ENCODE data around the gene CDS2.

CDS2 gene

DNA sequence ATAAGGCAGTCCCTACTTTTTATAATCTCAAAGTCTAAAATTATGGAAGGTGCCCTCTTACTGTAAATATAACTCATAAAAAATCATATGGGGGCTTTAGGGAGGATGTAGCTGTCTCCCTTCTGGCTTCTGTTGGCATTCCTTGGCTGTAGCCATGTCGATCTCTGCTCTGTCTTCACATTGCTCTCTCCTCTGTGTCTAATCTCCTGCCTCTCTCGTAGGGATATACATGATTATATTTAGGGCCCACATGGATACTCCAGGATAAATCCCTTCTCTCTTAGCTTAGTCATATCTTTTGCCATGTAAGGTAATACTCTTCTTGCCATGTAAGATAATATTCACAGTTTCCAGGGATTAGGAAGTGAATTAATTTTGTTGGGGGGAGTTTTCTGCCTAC is 28.6 kb downstream of the CDS2 start:
- Mint-ChIP-seq H3K4me3 (no peak overlapping the region), H3K9me3 (no peaks in the 10 kb centered on the region), H3K4me1 (peaks cover 56% of the 10 kb centered on the region), H3K27ac (peak overlapping the region; percentile 67), H3K36me3 (peaks cover 5% of the 10 kb centered on the region)
- DNase-seq (ENCODE audit: low spot score in 2 of 2) (no peak), ATAC-seq (no peak)

- H3K36me3 Mint-ChIP-seq: peaks cover 5% of the 10 kb centered on the region
- ATAC-seq: no peak
- peak overlapping the region; percentile 67 for H3K27ac Mint-ChIP-seq
- no peaks in the 10 kb centered on the region for H3K9me3 Mint-ChIP-seq
- peaks cover 61% of the 10 kb centered on the region for H3K4me1 Mint-ChIP-seq
- DNase-seq (ENCODE audit: low spot score in 2 of 2): no peak
- H3K4me3 Mint-ChIP-seq: no peak overlapping the region
Observed at GRCh38 chr20:5156675-5157448, 30.1 kb downstream of the CDS2 start.

DNA sequence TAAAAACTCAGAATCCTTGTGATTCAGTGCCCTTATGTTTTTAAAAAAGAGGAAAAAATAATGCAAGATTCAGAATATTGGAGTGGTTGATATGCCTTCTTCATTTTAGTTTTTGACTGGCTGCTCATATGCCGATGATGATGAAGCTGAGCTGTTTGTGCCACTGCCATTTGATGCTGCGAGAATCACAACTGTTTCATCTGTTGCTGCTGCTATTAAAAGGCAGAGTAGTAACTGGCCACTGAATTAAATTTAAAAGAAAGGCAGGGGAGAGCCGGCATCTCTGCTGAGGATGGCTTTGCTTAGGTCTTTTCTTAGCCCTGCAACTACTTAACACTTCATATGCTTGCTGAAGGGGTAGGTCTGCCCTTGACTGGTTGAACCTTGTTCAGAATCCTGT is 33.1 kb downstream of the CDS2 start:
- DNase-seq (ENCODE audit: low spot score in 2 of 2): no peak
- H3K9me3 Mint-ChIP-seq: no peaks in the 10 kb centered on the region
- no peak overlapping the region for H3K27ac Mint-ChIP-seq
- no peak overlapping the region for H3K4me3 Mint-ChIP-seq
- H3K36me3 Mint-ChIP-seq: peaks cover 5% of the 10 kb centered on the region
- peaks cover 55% of the 10 kb centered on the region for H3K4me1 Mint-ChIP-seq
- no peak for ATAC-seq

- H3K4me1 Mint-ChIP-seq: peaks cover 56% of the 10 kb centered on the region
Observed at GRCh38 chr20:5160882-5161281, 34.1 kb downstream of the CDS2 start.

DNA sequence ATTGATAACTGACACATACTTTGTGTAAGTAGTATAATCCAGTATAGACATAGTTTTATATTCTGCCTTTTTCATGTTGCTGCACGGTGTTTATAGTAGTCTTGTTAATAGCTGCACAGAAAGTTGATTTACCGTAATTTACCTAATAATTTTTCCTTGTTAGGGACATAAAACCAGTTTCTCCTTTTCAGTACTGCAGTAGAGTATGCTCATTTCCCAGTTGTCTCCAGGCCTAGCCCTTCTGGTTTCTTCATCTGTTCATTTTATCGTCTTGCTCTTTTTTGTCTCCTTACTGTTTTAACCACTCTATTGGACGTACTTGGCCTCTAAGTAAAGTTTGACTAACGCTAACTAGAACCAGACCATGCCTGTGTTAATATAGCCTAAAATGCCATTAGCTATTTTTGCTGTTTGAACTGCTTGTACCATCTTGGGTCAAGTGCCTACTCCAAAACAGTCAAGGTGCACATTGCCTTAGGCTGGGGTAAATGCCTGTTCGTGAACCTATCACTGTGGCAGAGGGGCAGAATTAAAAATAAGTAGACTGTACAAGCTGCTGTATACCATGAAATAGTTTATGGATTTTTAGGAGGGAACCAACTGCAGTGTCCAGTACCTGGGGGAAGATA is 34.8 kb downstream of the CDS2 start:
- H3K36me3 Mint-ChIP-seq: peaks cover 5% of the 10 kb centered on the region
- no peak overlapping the region for H3K4me3 Mint-ChIP-seq
- DNase-seq (ENCODE audit: low spot score in 2 of 2) (no peak), ATAC-seq (no peak)
- peaks cover 56% of the 10 kb centered on the region for H3K4me1 Mint-ChIP-seq
- no peaks in the 10 kb centered on the region for H3K9me3 Mint-ChIP-seq
- no peak overlapping the region for H3K27ac Mint-ChIP-seq

More at GRCh38 chr20:5160882-5161281, 34.1 kb downstream of the CDS2 start:
- H3K4me3 Mint-ChIP-seq: no peak overlapping the region
- no peak for ATAC-seq
- peak overlapping the region; percentile 11 for H3K27ac Mint-ChIP-seq
- DNase-seq (ENCODE audit: low spot score in 2 of 2): no peak
- H3K36me3 Mint-ChIP-seq: peaks cover 5% of the 10 kb centered on the region
- no peaks in the 10 kb centered on the region for H3K9me3 Mint-ChIP-seq

- H3K9me3 Mint-ChIP-seq: no peaks in the 10 kb centered on the region
- no peaks in the 10 kb centered on the region for H3K36me3 Mint-ChIP-seq
- peak overlapping the region; percentile 11 for H3K27ac Mint-ChIP-seq
- H3K4me1 Mint-ChIP-seq: peaks cover 72% of the 10 kb centered on the region
- no peak overlapping the region for H3K4me3 Mint-ChIP-seq
- ATAC-seq (no peak), DNase-seq (ENCODE audit: low spot score in 2 of 2) (no peak)
Observed at GRCh38 chr20:5164645-5165625, 38.1 kb downstream of the CDS2 start.

DNA sequence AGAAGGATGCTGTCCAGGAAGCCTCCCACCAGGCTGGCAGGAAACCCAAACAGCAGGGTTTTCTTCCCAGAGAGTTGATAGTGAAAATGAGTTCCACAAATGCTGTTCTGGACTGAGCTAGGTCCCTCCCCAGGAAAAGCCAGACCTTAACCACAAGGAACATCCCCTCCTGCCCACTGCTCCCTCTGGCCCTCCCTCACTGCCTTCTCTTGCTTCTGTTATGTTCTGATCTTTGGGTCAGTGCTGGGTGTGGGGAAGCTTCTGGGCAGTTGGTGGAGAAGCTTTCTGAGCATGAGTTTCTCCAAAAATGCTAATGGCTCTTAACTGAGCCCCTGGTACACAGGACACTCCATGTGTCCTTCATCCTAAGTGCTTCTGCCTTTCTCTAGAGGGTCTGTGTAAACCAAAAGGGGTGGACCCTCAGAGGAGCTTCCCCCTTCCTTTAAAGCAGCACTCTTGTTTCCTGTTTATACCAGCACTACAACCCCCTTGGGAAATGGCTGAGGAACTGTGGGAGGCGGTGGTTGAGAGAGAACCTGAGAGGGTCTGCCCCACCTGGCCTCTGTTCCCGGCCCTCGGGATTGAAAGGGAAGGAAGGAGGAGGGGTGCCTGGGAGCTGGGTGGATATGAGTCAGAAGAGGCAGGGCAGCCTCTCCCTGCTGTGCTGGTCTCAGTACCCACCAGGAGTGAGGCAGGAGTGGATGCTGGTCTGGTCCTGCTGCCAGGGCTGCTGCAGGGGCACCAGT is 42.0 kb downstream of the CDS2 start:
- no peak for DNase-seq (ENCODE audit: low spot score in 2 of 2)
- H3K4me3 Mint-ChIP-seq: no peak overlapping the region
- peak; percentile 41 for ATAC-seq
- H3K36me3 Mint-ChIP-seq: peaks cover 16% of the 10 kb centered on the region
- no peaks in the 10 kb centered on the region for H3K9me3 Mint-ChIP-seq
- peak overlapping the region; percentile 92 for H3K27ac Mint-ChIP-seq
- H3K4me1 Mint-ChIP-seq: peaks cover 84% of the 10 kb centered on the region

DNA sequence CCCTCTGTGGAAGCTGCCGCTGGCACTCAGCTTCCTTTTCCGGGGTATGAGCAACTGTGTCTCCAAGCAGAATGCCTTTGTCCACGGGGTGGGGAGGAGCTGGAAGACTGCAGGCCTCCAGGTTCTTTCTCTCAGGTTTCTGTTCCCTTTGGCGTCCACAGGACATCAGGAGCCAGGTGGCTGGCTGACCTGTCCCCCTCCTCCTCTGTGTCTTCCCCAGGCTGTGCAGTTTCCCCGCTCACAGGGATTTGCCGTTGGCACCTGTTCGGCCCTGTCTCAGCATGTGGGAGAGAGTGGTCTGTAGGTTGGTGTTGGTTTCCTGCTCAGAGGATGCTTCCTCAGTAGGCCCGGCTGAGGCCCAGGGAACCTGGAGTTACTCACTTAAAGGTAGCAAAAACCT is 43.5 kb downstream of the CDS2 start:
- peaks cover 31% of the 10 kb centered on the region for H3K36me3 Mint-ChIP-seq
- peak overlapping the region; percentile 92 for H3K27ac Mint-ChIP-seq
- no peaks in the 10 kb centered on the region for H3K9me3 Mint-ChIP-seq
- H3K4me3 Mint-ChIP-seq: no peak overlapping the region
- peaks cover 71% of the 10 kb centered on the region for H3K4me1 Mint-ChIP-seq
- ATAC-seq (no peak), DNase-seq (ENCODE audit: low spot score in 2 of 2) (no peak)

DNA sequence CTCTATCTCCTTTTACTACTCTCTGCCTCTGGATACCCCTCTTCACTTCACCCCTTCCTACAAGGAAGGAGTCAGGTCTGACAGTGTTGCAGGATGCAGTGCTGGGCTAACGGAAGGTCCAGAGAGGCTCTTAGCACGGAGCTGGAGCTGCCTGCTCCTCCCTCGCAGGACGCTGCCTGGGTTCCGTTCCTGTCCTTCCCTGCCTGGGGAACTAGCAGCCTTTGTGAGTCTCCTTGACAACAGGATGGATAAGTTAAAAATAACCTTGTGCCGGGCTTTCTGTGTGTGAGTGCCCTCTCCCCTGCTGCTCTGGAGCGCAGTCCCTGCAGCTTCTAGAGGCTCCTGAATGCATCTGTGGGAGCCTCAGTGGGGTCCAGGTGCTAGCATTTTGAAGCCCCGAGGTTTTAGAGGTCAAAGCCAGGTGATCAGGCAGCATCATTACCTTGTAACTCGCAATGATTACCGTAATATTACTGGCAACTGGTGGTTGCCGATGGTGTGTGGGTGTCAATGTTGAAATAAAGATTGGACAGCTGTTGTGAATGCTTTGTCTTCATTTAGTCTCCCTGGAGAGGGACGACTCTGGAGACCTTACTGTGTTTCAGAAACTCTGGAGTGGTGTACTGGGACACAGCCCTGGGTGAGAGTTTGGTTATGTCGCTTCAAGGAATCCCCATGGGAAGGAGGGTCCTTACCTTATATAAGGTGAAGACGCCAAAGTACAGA is 44.4 kb downstream of the CDS2 start:
- peaks cover 62% of the 10 kb centered on the region for H3K4me1 Mint-ChIP-seq
- H3K27ac Mint-ChIP-seq: peak overlapping the region; percentile 92
- peaks cover 40% of the 10 kb centered on the region for H3K36me3 Mint-ChIP-seq
- no peak for ATAC-seq
- no peak for DNase-seq (ENCODE audit: low spot score in 2 of 2)
- H3K4me3 Mint-ChIP-seq: no peak overlapping the region
- no peaks in the 10 kb centered on the region for H3K9me3 Mint-ChIP-seq

GRCh38 chr20:5171790-5172164 is 45.0 kb downstream of the CDS2 start:
- DNase-seq (ENCODE audit: low spot score in 2 of 2) (no peak), ATAC-seq (peak; percentile 48)
- peaks cover 57% of the 10 kb centered on the region for H3K4me1 Mint-ChIP-seq
- peaks cover 45% of the 10 kb centered on the region for H3K36me3 Mint-ChIP-seq
- H3K27ac Mint-ChIP-seq: peak overlapping the region; percentile 57
- H3K9me3 Mint-ChIP-seq: no peaks in the 10 kb centered on the region
- no peak overlapping the region for H3K4me3 Mint-ChIP-seq

GRCh38 chr20:5172167-5172601 is 45.4 kb downstream of the CDS2 start:
- Mint-ChIP-seq H3K27ac (peak overlapping the region; percentile 57), H3K9me3 (no peaks in the 10 kb centered on the region), H3K4me3 (no peak overlapping the region), H3K4me1 (peaks cover 53% of the 10 kb centered on the region), H3K36me3 (peaks cover 47% of the 10 kb centered on the region)
- DNase-seq (ENCODE audit: low spot score in 2 of 2) (no peak), ATAC-seq (peak; percentile 74)

GRCh38 chr20:5172903-5173463 is 46.2 kb downstream of the CDS2 start:
- H3K4me1 Mint-ChIP-seq: peaks cover 47% of the 10 kb centered on the region
- no peak for ATAC-seq

GRCh38 chr20:5173751-5174150 is 46.9 kb downstream of the CDS2 start:
- H3K9me3 Mint-ChIP-seq: no peaks in the 10 kb centered on the region
- H3K4me3 Mint-ChIP-seq: no peak overlapping the region
- peaks cover 61% of the 10 kb centered on the region for H3K36me3 Mint-ChIP-seq
- ATAC-seq (no peak), DNase-seq (ENCODE audit: low spot score in 2 of 2) (no peak)
- peak overlapping the region; percentile 57 for H3K27ac Mint-ChIP-seq
- H3K4me1 Mint-ChIP-seq: peaks cover 43% of the 10 kb centered on the region

More at GRCh38 chr20:5172903-5173463, 46.2 kb downstream of the CDS2 start:
- Mint-ChIP-seq H3K27ac (peak overlapping the region; percentile 57), H3K9me3 (no peaks in the 10 kb centered on the region), H3K4me3 (no peak overlapping the region), H3K36me3 (peaks cover 53% of the 10 kb centered on the region)
- DNase-seq (ENCODE audit: low spot score in 2 of 2): no peak

DNA sequence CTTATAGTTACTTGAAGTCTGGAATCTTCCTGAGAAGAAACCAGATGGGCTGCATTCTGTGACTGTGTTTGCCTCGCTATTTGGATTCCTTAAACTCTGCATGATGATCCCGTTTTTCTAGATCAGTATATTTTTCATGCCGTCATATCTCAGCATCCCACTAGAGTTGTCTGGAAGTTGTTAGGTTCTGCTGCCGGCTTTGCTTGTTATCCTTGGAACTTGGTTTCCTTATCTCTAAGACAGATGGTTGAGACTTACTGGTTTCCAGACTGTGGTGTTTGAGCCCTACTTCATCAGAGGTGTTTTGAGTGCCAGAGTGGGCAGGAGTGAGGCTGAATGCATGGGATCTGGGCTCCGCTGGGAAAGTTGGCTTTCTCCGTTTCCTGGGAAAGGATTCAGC is 50.3 kb downstream of the CDS2 start:
- Mint-ChIP-seq H3K9me3 (no peaks in the 10 kb centered on the region), H3K4me1 (peaks cover 19% of the 10 kb centered on the region), H3K27ac (no peak overlapping the region), H3K36me3 (peaks cover 72% of the 10 kb centered on the region), H3K4me3 (no peak overlapping the region)
- ATAC-seq (no peak), DNase-seq (ENCODE audit: low spot score in 2 of 2) (no peak)

All from stimulated activated effector memory CD8-positive, alpha-beta T cell treated with anti-CD3 and anti-CD28 coated beads, Interleukin-12 subunit alpha, Interleukin-12 subunit beta, amount 100 ng/mL, for 72 hours (primary cell).